Cardiac muscle cell (in vitro differentiated cells and primary cell): ENCODE measurements around the gene B3GALT6. TPM values are rescaled to one million over a fixed set of nuclear protein-coding genes. Genes with fewer than 3 reads are reported as not detected.

Source experiments
- DNase-seq, 2 donors: peaks; one replicate each; pipeline versions ENCODE4 v3.0.0 to v3.0.0-alpha.2; 2010 to 2017; ENCODE audit warnings: low read depth in 1 of 2, low spot score in 1 of 2
- H3K27ac ChIP-seq: fragments of 200-600 bp; sonication (generic); 2 replicates; pipeline ENCODE4 v1.5.1; 2016
- H3K27me3 ChIP-seq: fragments of 200-600 bp; sonication (generic); 2 replicates; pipeline ENCODE4 v1.6.0; 2016; ENCODE audit warnings: control low read depth
- H3K36me3 ChIP-seq: fragments of 200-600 bp; sonication (generic); 2 replicates; pipeline ENCODE4 v1.5.1; 2016; ENCODE audit warnings: control low read depth
- H3K4me1 ChIP-seq: fragments of 200-600 bp; sonication (generic); 2 replicates; pipeline ENCODE4 v1.8.1; 2017; ENCODE audit warnings: low read depth, mild to moderate bottlenecking, mixed run types
- H3K4me3 ChIP-seq: fragments of 200-600 bp; sonication (generic); 2 replicates; pipeline ENCODE4 v1.5.1; 2016; ENCODE audit warnings: mild to moderate bottlenecking
- H3K9me3 ChIP-seq: fragments of 200-600 bp; sonication (generic); 2 replicates; pipeline ENCODE4 v1.5.1; 2017; ENCODE audit warnings: low read depth, mild to moderate bottlenecking, control low read depth
- CTCF ChIP-seq: IDR thresholded peaks from 2 replicates; pipeline ENCODE4 v1.5.1; 2012; ENCODE audit warnings: low read depth, mild to moderate bottlenecking, low read length
- polyA plus RNA-seq: library from polyadenylated mRNA; unstranded; fragments of >200 nt; fragmentation: Nextera tagmentation; extraction: Ambion mirVana; gene quantifications from 2 replicates; pipeline ENCODE4 v1.2.1, GENCODE V29; 2016
- total RNA-seq: library from RNA; depleted of rRNA; stranded (reverse); fragments of >200 nt; gene quantifications from 2 replicates; pipeline ENCODE4 v1.2.3, GENCODE V29; 2016

The B3GALT6 gene
- total and polyA plus RNA-seq, 2 experiments from 2014 or later = 56.8 to 58.9 TPM

DNA sequence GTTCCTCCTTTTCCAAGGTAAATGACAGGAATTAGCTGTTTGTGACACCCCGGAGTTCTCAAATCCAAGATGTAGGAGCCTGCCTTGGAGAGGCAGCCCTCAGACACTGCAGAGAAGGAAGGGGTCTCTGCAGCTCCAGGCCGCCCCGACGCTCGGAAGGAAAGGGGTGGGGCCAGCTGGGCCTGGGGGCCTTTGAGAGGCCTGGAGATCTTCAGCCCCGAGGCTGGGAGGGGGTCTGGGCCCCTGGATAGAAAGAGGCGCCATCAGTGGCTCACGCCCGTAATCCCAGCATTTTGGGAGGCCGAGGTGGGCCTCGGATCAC lies 24.5 kb upstream of the B3GALT6 start:
- Histone ChIP-seq H3K4me3 (no peak overlapping the region), H3K27ac (no peak overlapping the region), H3K4me1 (no peaks in the 10 kb centered on the region), H3K9me3 (no peaks in the 10 kb centered on the region), H3K36me3 (no peaks in the 10 kb centered on the region), H3K27me3 (peaks cover 48% of the 10 kb centered on the region)
- no peak for TF ChIP-seq CTCF
- no peak for DNase-seq

DNA sequence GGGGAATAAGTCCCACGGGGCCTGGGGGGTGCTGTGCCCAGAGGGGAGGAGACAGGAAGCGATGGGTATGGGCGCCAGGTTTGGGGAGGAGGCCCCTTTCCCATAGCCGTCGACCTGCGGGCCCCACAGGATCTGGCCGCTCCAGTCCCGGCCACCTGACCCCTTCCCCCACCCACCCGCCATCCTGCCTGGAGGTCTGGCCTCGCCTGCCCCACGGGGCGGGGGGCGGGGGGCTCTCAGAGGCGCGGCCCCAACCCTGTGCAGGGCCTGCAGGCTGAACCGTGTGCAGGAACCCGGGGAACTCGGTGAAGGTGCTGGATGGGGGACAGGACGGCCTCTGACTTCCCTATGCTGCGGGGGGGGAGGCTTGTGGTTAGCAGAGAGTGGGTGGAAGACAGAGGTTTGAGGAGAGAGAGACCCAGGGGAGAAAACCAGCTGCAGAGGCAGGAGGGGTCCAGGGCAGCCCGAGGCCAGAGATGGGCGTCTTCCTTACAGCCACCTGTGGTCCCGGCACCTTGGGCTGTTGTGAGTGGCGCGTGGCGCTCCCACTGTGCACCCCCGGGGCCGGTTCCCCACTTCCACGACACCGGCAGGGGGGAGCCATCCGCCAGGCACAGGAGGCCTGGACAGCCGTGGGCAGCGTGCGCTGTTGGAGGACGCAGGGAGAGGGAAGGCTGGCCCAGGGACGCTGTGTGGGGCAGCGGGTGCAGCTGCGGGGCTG lies 23.2 kb upstream of the B3GALT6 start:
- H3K4me3 ChIP-seq = no peak overlapping the region
- no peaks in the 10 kb centered on the region for H3K9me3 ChIP-seq
- H3K27me3 ChIP-seq = peaks cover 35% of the 10 kb centered on the region
- H3K4me1 ChIP-seq = no peaks in the 10 kb centered on the region
- peak in 1 of 2 donors; percentile 40 for DNase-seq
- H3K36me3 ChIP-seq = no peaks in the 10 kb centered on the region
- no peak for TF ChIP-seq CTCF
- no peak overlapping the region for H3K27ac ChIP-seq

GRCh38 chr1:1210726-1211540 lies 21.1 kb upstream of the B3GALT6 start:
- Histone ChIP-seq H3K27me3 (peaks cover 16% of the 10 kb centered on the region), H3K4me1 (no peaks in the 10 kb centered on the region), H3K36me3 (no peaks in the 10 kb centered on the region), H3K27ac (no peak overlapping the region), H3K9me3 (no peaks in the 10 kb centered on the region), H3K4me3 (no peak overlapping the region)
- no peak for DNase-seq
- no peak for TF ChIP-seq CTCF

- H3K27ac ChIP-seq = no peak overlapping the region
- H3K4me3 ChIP-seq = no peak overlapping the region
- H3K4me1 ChIP-seq = no peaks in the 10 kb centered on the region
Observed at GRCh38 chr1:1211541-1212441, 20.2 kb upstream of the B3GALT6 start.

More at GRCh38 chr1:1211541-1212441, 20.2 kb upstream of the B3GALT6 start:
- no peaks in the 10 kb centered on the region for H3K9me3 ChIP-seq
- no peak for TF ChIP-seq CTCF
- DNase-seq = no peak
- H3K36me3 ChIP-seq = peaks cover 2% of the 10 kb centered on the region
- peaks cover 7% of the 10 kb centered on the region for H3K27me3 ChIP-seq
